ENCODE data around the gene C5orf24.

C5orf24 gene

DNA sequence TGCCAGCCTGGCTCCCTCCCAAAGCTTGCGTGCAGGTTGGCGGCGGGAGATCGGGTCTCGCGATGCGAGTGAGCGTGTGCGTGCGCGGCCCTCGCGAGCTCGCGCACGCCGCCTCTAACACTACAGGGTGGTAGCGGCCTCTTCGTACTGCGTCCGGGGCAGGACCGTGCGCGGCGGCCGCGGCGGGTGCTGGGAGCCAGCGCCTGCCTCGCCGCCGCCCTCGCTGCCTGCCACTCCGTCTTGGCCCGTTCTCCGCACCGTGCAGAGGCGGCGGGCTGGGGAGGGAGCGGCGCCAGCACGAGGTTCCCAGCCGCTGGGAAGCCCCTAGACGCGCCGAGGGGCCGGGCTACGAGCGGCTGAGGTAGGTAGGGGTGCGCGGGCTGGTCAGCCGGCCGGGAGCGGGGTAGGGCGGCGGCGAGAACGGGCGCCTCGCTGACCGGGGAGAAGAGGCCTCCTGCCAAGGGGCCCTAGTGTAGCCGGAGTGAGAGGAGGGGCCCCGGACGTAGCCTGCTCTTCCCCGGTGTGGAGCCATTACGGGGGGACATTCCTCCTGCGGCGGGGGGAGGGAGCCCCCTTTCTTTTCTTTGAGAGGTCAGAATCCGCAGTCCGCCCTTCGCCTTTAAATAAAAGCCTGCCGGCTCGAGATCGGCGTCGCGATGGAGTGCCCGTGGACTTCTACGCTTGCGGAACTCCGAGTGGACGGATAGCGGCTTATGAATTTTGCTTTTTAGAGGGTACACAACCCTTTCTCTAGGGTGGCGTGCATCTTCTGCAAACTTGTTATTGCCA lies at the start of gene C5orf24:
TSS of gene C5orf24 (plus strand) at position 117 of the 789 bp plus-strand sequence. CDS start 8,933 bp downstream, outside the sequence.
- TF ChIP-seq, protein P1, sequence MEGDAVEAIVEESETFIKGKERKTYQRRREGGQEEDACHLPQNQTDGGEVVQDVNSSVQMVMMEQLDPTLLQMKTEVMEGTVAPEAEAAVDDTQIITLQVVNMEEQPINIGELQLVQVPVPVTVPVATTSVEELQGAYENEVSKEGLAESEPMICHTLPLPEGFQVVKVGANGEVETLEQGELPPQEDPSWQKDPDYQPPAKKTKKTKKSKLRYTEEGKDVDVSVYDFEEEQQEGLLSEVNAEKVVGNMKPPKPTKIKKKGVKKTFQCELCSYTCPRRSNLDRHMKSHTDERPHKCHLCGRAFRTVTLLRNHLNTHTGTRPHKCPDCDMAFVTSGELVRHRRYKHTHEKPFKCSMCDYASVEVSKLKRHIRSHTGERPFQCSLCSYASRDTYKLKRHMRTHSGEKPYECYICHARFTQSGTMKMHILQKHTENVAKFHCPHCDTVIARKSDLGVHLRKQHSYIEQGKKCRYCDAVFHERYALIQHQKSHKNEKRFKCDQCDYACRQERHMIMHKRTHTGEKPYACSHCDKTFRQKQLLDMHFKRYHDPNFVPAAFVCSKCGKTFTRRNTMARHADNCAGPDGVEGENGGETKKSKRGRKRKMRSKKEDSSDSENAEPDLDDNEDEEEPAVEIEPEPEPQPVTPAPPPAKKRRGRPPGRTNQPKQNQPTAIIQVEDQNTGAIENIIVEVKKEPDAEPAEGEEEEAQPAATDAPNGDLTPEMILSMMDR (IDR thresholded peaks at IDR 0.05; ENCODE audit: control insufficient read depth, extremely low read depth, insufficient read depth), result no peak
- H3K4me3 ChIP-seq (ENCODE audit: low read depth, low read length), result peak within 1 kb of the TSS; percentile 96
- peak; percentile 93 for DNase-seq (ENCODE audit: low read depth)

DNA sequence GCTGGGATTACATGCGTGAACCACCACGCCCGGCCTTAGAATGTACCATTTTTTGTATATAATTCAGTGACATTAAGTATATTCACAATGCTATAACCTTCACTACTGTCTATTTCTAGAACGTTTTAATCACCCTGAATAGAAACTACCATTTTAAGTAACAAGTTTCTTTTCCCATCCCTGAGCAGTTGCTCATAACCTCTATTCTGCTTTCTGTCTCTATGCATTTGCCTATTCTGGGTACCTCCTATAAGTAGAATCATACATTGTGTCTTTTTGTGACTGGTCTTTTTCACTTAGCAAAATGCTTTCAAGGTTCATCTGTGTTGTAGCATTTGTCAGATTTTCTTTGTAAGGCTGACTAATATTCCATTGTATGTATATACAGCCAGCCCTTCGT lies 47.3 kb upstream of the C5orf24 start:
- TF ChIP-seq, protein P1 (IDR thresholded peaks at IDR 0.05; ENCODE audit: control insufficient read depth, extremely low read depth, insufficient read depth), result no peak
- no peak overlapping the region for H3K4me3 ChIP-seq (ENCODE audit: low read depth, low read length)
- no peak for DNase-seq (ENCODE audit: low read depth)

DNA sequence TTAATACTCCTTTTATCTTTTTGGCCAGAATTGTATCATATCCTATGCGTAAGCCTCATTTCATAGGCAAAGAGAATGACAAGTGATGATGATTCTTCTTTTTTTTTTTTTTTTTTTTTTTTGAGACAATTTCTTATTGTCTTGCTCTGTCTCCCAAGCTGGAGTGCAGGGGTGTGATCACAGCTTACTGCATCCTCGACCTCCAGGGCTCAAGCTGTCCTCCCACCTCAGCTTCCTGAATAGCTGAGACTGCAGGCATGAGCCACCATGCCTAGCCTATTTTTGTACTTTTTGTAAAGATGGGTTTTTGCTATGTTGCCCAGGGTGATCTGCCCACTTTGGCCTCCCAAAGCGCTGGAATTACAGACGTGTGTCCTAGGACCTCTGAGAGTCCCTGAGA lies 41.9 kb upstream of the C5orf24 start:
- TF ChIP-seq, protein P1 (IDR thresholded peaks at IDR 0.05; ENCODE audit: control insufficient read depth, extremely low read depth, insufficient read depth), result no peak
- DNase-seq (ENCODE audit: low read depth), result no peak
- H3K4me3 ChIP-seq (ENCODE audit: low read depth, low read length), result no peak overlapping the region

DNA sequence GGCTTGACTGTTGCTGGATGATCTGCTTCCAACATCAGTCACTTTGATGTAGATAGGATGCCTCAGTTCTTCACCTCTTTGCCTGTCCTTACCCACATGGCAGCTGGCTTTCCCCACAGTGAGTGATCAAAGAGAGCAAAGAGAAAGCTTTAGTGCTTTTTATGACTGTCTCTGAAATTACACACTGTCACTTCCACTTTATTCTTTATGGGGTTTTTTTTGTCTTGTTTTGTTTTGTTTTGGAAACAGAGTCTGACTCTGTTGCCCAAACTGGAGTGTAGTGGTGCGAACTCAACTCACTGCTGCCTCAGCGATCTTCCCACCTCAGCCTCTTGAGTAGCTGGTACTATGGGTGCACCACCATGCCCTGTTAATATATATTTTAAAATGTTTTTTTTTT lies 32.4 kb upstream of the C5orf24 start:
- DNase-seq (ENCODE audit: low read depth), result no peak
- TF ChIP-seq, protein P1 (IDR thresholded peaks at IDR 0.05; ENCODE audit: control insufficient read depth, extremely low read depth, insufficient read depth), result no peak

DNA sequence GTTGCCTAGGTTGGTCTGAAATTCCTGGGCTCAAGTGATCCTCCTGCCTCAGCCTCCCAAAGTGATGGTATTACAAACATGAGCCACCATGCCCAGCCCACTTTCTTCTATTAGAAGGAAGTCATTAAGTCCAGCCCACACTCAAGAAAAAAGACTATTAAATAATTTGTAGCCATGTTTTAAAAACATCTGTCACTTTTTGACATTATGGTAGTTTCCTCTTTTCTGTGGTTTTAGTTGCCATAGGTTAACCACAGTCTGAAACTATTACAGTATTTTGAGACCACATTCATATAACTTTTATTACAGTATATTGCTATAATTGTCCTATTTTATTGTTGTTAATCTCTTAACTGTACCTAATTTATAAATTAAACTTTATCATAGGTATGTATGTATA lies 31.9 kb upstream of the C5orf24 start:
- TF ChIP-seq, protein P1 (IDR thresholded peaks at IDR 0.05; ENCODE audit: control insufficient read depth, extremely low read depth, insufficient read depth), result no peak
- DNase-seq (ENCODE audit: low read depth), result no peak
- no peak overlapping the region for H3K4me3 ChIP-seq (ENCODE audit: low read depth, low read length)

More for the DNA sequence above, 32.4 kb upstream of the C5orf24 start:
- no peak overlapping the region for H3K4me3 ChIP-seq (ENCODE audit: low read depth, low read length)

DNA sequence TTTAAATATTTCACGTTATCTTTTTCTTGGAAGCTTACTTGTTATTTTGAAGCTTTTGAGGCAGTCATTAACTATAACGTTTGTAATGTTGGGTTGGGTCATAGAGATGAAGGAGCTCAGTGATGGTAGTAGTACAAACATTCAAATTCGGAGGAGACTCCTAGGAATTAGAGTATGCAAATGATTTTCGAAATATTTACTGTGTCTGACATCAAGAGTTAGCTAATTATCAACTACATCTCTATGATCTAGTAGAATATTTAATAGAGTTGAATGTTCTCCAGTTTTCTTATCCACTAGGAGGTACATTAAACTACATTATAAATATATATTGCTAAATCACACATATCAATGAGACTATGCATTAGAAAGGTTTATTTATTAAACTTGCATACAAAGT lies 28.8 kb upstream of the C5orf24 start:
- no peak overlapping the region for H3K4me3 ChIP-seq (ENCODE audit: low read depth, low read length)
- TF ChIP-seq, protein P1 (IDR thresholded peaks at IDR 0.05; ENCODE audit: control insufficient read depth, extremely low read depth, insufficient read depth), result no peak
- no peak for DNase-seq (ENCODE audit: low read depth)

DNA sequence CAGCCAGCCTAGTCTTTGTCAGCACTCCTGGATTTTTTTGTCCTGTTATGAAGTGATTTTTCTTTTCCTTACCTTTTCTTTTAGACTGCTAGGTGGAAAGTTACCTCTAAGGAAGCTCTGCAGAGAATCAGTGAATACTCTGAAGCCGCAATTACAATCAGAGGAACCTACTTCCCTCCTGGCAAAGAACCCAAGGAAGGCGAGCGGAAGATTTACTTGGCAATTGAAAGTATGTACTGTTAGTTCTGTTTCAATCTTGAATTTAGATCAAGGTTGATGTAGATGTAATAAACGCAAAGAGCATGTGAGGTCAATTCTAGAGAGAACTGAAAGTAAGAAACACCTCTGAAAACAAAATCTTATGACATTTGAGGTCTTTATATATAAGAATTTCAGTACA lies 27.0 kb upstream of the C5orf24 start:
- H3K4me3 ChIP-seq (ENCODE audit: low read depth, low read length), result no peak overlapping the region; the same call in 1 of the 2 replicates
- TF ChIP-seq, protein P1 (IDR thresholded peaks at IDR 0.05; ENCODE audit: control insufficient read depth, extremely low read depth, insufficient read depth), result no peak
- peak; percentile 90 for DNase-seq (ENCODE audit: low read depth)

Data from LNCaP clone FGC (cell line).